ENCODE results near the gene THSD4. TPM values are rescaled to one million over a fixed set of nuclear protein-coding genes. Genes with fewer than 3 reads are reported as not detected.

THSD4 gene
- total RNA-seq, 4 donors from 2014 or later = 23.0 to 68.5 (median 48.6) TPM

DNA sequence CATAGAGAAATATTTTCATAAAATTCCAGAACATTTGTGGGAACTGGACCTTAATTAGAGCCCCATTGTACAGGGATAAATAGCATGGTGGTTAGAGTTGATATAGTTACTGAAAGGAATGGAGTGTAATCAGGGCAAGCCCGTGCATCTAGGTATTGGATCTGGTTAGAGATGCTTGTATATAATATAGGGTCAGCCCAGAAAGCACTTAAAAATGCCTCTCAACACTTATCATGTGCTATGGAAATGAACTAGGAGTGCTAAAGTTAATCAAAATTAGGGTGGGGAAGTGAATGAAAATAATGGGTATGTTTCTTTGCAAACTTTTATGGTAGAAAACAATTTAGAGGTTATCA lies 386.8 kb downstream of the THSD4 start:
- intact Hi-C loops (cut with DNase I) = no loop called here
- Histone ChIP-seq H3K27ac (no peak overlapping the region), H3K9me3 (no peaks in the 10 kb centered on the region), H3K36me3 (no peaks in the 10 kb centered on the region), H3K4me1 (no peaks in the 10 kb centered on the region), H3K4me3 (replicated peaks in 1 of 3) (no peak overlapping the region), H3K27me3 (no peaks in the 10 kb centered on the region)
- no peak for DNase-seq
- no peak for TF ChIP-seq POLR2A (IDR thresholded peaks at IDR 0.05)
- TF ChIP-seq, protein P1, sequence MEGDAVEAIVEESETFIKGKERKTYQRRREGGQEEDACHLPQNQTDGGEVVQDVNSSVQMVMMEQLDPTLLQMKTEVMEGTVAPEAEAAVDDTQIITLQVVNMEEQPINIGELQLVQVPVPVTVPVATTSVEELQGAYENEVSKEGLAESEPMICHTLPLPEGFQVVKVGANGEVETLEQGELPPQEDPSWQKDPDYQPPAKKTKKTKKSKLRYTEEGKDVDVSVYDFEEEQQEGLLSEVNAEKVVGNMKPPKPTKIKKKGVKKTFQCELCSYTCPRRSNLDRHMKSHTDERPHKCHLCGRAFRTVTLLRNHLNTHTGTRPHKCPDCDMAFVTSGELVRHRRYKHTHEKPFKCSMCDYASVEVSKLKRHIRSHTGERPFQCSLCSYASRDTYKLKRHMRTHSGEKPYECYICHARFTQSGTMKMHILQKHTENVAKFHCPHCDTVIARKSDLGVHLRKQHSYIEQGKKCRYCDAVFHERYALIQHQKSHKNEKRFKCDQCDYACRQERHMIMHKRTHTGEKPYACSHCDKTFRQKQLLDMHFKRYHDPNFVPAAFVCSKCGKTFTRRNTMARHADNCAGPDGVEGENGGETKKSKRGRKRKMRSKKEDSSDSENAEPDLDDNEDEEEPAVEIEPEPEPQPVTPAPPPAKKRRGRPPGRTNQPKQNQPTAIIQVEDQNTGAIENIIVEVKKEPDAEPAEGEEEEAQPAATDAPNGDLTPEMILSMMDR (IDR thresholded peaks at IDR 0.05) = no peak
- 86 to 92% methylated on average over 1 of the region's 1 CpG for WGBS, 2 donors

DNA sequence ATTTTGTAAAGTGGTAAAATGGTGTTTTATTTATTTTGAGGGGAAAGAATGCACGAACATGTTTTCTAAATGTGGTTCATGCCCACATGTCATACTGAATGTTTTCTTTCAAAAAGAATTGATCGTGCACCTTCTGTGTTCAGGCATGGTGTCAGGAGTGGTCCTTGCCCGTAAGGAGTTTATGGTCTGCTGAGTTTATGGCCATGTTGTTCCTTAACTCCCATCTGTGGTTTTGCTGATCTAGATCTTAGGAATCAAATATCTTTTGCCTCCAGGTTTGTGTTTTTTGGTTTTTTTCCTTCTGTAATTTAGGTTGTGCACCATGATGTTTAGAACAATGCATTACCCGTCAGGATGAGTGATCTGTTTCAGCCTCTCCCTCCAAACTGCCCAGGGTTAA lies 390.7 kb downstream of the THSD4 start:
- intact Hi-C loops (cut with DNase I) = no loop called here
- DNase-seq = no peak
- H3K27me3 ChIP-seq = no peaks in the 10 kb centered on the region
- no peaks in the 10 kb centered on the region for H3K36me3 ChIP-seq
- no peak overlapping the region for H3K4me3 ChIP-seq (replicated peaks in 1 of 3)
- H3K4me1 ChIP-seq = no peaks in the 10 kb centered on the region
- TF ChIP-seq POLR2A (IDR thresholded peaks at IDR 0.05) = no peak
- TF ChIP-seq, protein P1 (IDR thresholded peaks at IDR 0.05) = no peak
- no peaks in the 10 kb centered on the region for H3K9me3 ChIP-seq
- H3K27ac ChIP-seq = no peak overlapping the region
- WGBS, 2 donors = 62 to 66% methylated on average over 4 of the region's 4 CpGs

DNA sequence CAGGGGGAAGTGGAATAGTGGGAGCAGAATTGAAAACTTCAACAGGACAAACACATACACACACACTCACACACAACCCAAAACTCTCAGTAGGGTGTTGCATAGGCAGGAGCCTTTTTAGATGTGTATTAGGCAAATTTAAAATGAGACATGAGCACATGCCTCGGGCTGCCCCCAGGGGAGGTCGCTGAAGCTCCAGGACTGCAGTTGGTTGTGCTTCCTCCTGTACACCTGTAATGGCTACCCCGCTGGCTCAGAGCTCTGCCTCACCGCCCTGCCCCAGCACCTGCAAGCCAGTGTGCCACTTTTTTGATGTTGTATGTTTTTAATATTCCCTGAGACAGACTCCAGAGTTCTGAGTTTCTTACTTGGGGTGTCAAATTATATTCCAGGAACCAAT lies 391.7 kb downstream of the THSD4 start:
- intact Hi-C loops (cut with DNase I) = no loop called here
- no peaks in the 10 kb centered on the region for H3K9me3 ChIP-seq
- no peaks in the 10 kb centered on the region for H3K36me3 ChIP-seq
- no peaks in the 10 kb centered on the region for H3K27me3 ChIP-seq
- DNase-seq = no peak
- H3K4me3 ChIP-seq (replicated peaks in 1 of 3) = no peak overlapping the region
- H3K4me1 ChIP-seq = no peaks in the 10 kb centered on the region
- WGBS, 2 donors = 70% methylated on average over 4 of the region's 4 CpGs
- TF ChIP-seq, protein P1 (IDR thresholded peaks at IDR 0.05) = no peak
- no peak for TF ChIP-seq POLR2A (IDR thresholded peaks at IDR 0.05)
- H3K27ac ChIP-seq = no peak overlapping the region

DNA sequence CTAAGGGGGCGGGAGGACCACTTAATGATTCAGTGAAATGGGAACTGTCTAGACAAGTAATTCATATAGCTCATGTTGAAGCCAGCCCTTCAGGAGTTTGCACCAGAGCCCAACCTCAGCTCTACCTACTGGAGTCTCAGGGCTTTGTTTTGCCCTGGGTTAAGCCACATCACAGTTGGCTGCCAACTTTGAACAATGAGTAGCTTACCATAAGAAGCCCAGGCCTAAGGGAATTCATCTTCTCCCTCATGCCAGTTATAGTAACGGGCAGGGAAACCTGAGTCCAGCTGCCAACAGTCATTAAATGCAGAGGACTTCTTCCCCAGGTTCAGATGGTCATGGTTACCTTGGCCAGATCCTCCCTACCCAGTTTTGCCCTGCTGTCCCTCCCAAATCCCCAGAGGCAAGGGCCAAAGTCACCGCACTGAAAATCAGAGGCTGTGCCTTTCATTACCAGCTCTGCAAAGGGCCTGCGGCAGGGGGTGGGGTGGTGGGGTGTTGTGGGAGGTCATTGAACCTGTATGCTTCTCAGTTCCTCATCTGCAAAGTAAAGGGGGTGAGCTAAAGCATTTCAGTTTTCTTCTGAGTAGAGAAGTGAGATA lies 392.9 kb downstream of the THSD4 start:
- 94 to 96% methylated on average over 4 of the region's 4 CpGs for WGBS, 2 donors
- no peaks in the 10 kb centered on the region for H3K27me3 ChIP-seq
- H3K4me3 ChIP-seq (replicated peaks in 1 of 3) = no peak overlapping the region
- no peaks in the 10 kb centered on the region for H3K36me3 ChIP-seq
- intact Hi-C loops (cut with DNase I) = no loop called here
- no peak for DNase-seq
- no peak overlapping the region for H3K27ac ChIP-seq
- H3K4me1 ChIP-seq = no peaks in the 10 kb centered on the region
- TF ChIP-seq POLR2A (IDR thresholded peaks at IDR 0.05) = no peak
- TF ChIP-seq, protein P1 (IDR thresholded peaks at IDR 0.05) = no peak
- H3K9me3 ChIP-seq = no peaks in the 10 kb centered on the region

DNA sequence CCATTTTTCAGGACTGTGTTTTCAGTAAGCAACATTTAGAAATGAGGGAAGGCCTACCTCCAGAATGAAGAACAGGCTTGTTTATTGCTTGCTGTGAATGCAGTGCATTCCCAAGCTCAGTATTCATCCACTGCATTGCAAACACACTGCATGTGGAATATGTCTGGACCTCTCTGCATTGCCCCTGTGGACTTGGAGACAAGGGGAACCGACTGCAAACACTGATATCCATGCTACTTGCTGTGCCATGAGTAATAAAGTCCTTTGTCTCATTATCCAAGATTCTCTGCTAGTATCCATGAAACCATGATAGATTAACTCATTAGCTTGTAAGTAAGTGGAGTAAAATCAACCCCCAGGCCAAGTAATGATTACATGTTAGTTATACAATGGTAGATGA lies 393.9 kb downstream of the THSD4 start:
- intact Hi-C loops (cut with DNase I) = no loop called here
- Histone ChIP-seq H3K27me3 (no peaks in the 10 kb centered on the region), H3K36me3 (no peaks in the 10 kb centered on the region), H3K4me3 (replicated peaks in 1 of 3) (no peak overlapping the region), H3K9me3 (no peaks in the 10 kb centered on the region), H3K4me1 (no peaks in the 10 kb centered on the region), H3K27ac (no peak overlapping the region)
- 78 to 100% methylated on average over 1 of the region's 1 CpG for WGBS, 2 donors
- TF ChIP-seq, protein P1 (IDR thresholded peaks at IDR 0.05) = no peak
- no peak for TF ChIP-seq POLR2A (IDR thresholded peaks at IDR 0.05)
- no peak for DNase-seq

All from thyroid gland (tissue), 4 donors.